Measurements from ENCODE around the gene WDTC1. TPM values are rescaled to one million over a fixed set of nuclear protein-coding genes. Genes with fewer than 3 reads are reported as not detected.

The WDTC1 gene
- total RNA-seq, 1 experiment from 2014 or later, result 24.6 TPM

DNA sequence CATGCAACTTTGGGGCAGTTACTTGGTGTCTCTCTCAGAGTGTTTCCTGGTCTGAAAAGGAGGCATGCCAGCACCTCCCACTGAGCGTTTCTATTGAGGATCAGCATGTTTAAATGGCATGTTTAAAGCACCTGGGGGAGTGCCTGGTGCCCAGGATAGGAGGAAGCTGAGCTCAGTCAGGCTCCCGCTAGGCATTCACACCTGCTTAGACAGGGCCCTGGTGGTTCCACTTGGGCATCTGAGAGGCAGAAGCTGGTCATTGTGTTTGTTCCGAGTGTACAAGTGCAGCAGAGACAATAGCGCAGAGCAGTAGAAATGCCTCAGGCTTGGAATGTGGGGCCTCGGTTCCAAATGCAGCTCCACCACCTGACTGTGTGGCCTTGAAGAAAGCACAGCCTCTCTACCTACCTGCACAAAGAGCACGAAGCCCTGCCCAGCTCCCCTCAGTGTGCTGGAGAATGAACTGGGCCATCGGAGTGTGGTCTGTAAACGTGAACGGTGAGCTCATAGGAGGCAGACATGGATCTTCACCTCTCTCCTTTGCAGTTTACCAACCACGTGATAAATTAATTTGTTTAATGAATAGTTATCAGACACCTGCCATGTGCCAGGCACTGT is 67.3 kb downstream of the WDTC1 start:
- Histone ChIP-seq H3K27ac (ENCODE audit: low read length) (no peak overlapping the region), H3K36me3 (ENCODE audit: control insufficient read depth, insufficient read depth, low read length) (peaks cover 6% of the 10 kb centered on the region; the same call in 1 of the 2 replicates), H3K9me3 (ENCODE audit: control insufficient read depth, insufficient read depth, low read depth, low read length) (no peaks in the 10 kb centered on the region), H3K27me3 (ENCODE audit: control insufficient read depth, insufficient read depth, low read length) (no peaks in the 10 kb centered on the region), H3K4me1 (ENCODE audit: control insufficient read depth, insufficient read depth, low read length) (peaks cover 2% of the 10 kb centered on the region; the same call in 1 of the 2 replicates), H3K4me3 (ENCODE audit: low read depth in 2 of 2, low read length in 2 of 2) (no peak overlapping the region)
- POLR2A ChIA-PET, result interaction anchor here (0.5 to 0.6 kb wide), 2 partner anchors 64 to 352 kb away, joined by 3 read pairs; no protein-coding TSS in a partner anchor
- in situ Hi-C loops (cut with HindIII; ENCODE audit: low pct_unique_long_range_greater_than_20kb, low sequenced_read_pairs), result no loop called here
- intact Hi-C loops (cut with micrococcal nuclease; ENCODE audit: unreplicated experiment), result loop anchor here (2.0 kb wide), 1 partner anchor 93 kb away; no protein-coding TSS in a partner anchor
- DNase-seq (ENCODE audit: low read depth, low spot score), result no peak
- CTCF ChIA-PET, result interaction anchor here (0.6 to 1.3 kb wide), 6 partner anchors 15 to 327 kb away, joined by 3 to 9 read pairs (median 4); no protein-coding TSS in a partner anchor
- ATAC-seq, result no peak
- BruUV-seq (replicated peaks), result no TSS peak
- TF ChIP-seq POLR2AphosphoS5 (IDR thresholded peaks at IDR 0.05; ENCODE audit: low read depth, low read length) (no peak), TCF7L2 (IDR thresholded peaks at IDR 0.05; ENCODE audit: low read depth, low read length) (no peak), CTCF (IDR thresholded peaks at IDR 0.05) (no peak), SIN3A (IDR thresholded peaks at IDR 0.05; ENCODE audit: borderline replicate concordance, insufficient read depth, low read depth, low read length) (no peak)
- TF ChIP-seq, protein P1, sequence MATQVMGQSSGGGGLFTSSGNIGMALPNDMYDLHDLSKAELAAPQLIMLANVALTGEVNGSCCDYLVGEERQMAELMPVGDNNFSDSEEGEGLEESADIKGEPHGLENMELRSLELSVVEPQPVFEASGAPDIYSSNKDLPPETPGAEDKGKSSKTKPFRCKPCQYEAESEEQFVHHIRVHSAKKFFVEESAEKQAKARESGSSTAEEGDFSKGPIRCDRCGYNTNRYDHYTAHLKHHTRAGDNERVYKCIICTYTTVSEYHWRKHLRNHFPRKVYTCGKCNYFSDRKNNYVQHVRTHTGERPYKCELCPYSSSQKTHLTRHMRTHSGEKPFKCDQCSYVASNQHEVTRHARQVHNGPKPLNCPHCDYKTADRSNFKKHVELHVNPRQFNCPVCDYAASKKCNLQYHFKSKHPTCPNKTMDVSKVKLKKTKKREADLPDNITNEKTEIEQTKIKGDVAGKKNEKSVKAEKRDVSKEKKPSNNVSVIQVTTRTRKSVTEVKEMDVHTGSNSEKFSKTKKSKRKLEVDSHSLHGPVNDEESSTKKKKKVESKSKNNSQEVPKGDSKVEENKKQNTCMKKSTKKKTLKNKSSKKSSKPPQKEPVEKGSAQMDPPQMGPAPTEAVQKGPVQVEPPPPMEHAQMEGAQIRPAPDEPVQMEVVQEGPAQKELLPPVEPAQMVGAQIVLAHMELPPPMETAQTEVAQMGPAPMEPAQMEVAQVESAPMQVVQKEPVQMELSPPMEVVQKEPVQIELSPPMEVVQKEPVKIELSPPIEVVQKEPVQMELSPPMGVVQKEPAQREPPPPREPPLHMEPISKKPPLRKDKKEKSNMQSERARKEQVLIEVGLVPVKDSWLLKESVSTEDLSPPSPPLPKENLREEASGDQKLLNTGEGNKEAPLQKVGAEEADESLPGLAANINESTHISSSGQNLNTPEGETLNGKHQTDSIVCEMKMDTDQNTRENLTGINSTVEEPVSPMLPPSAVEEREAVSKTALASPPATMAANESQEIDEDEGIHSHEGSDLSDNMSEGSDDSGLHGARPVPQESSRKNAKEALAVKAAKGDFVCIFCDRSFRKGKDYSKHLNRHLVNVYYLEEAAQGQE (IDR thresholded peaks at IDR 0.05; ENCODE audit: insufficient read depth in 1 of 2, low read depth in 2 of 2, low read length in 1 of 2), result no peak

DNA sequence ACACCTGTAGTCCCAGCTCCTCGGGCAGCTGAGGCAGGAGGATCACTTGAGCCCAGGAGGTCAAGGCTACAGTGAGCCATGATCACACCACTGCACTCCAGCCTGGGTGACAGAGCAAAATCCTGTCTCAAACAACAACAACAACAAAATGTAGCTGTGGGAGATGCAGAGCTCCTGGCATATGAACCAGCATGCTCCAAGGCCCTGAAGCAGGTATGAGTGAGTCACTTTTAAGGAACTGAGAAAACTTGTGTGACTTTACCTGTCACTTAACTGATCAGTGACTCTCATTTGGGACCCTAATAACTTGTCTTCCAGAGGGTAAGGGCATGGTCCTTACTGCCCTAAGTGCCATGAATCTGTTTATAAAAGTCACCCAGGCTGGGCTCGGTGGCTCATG is 68.2 kb downstream of the WDTC1 start:
- H3K27ac ChIP-seq (ENCODE audit: low read length), result no peak overlapping the region
- ChIA-PET POLR2A (interaction anchor here (0.7 kb wide), 1 partner anchor 85 kb away, joined by 7 read pairs; no protein-coding TSS in a partner anchor), CTCF (interaction anchor here (0.6 to 1.3 kb wide), 5 partner anchors 30 to 335 kb away, joined by 3 to 10 read pairs (median 4); no protein-coding TSS in a partner anchor)
- no TSS peak for BruUV-seq (replicated peaks)
- H3K4me3 ChIP-seq (ENCODE audit: low read depth in 2 of 2, low read length in 2 of 2), result no peak overlapping the region
- no peak for TF ChIP-seq POLR2AphosphoS5 (IDR thresholded peaks at IDR 0.05; ENCODE audit: low read depth, low read length)
- TF ChIP-seq SIN3A (IDR thresholded peaks at IDR 0.05; ENCODE audit: borderline replicate concordance, insufficient read depth, low read depth, low read length), result no peak
- TF ChIP-seq CTCF (IDR thresholded peaks at IDR 0.05), result no peak
- TF ChIP-seq, protein P1 (IDR thresholded peaks at IDR 0.05; ENCODE audit: insufficient read depth in 1 of 2, low read depth in 2 of 2, low read length in 1 of 2), result no peak
- no peak for TF ChIP-seq TCF7L2 (IDR thresholded peaks at IDR 0.05; ENCODE audit: low read depth, low read length)
- ATAC-seq (no peak), DNase-seq (ENCODE audit: low read depth, low spot score) (no peak)
- H3K9me3 ChIP-seq (ENCODE audit: control insufficient read depth, insufficient read depth, low read depth, low read length), result no peaks in the 10 kb centered on the region
- in situ Hi-C loops (cut with HindIII; ENCODE audit: low pct_unique_long_range_greater_than_20kb, low sequenced_read_pairs), result no loop called here
- H3K36me3 ChIP-seq (ENCODE audit: control insufficient read depth, insufficient read depth, low read length), result peaks cover 6% of the 10 kb centered on the region; the same call in 1 of the 2 replicates
- intact Hi-C loops (cut with micrococcal nuclease; ENCODE audit: unreplicated experiment), result no loop called here
- peaks cover 2% of the 10 kb centered on the region; the same call in 1 of the 2 replicates for H3K4me1 ChIP-seq (ENCODE audit: control insufficient read depth, insufficient read depth, low read length)
- no peaks in the 10 kb centered on the region for H3K27me3 ChIP-seq (ENCODE audit: control insufficient read depth, insufficient read depth, low read length)
